Islet of Langerhans (tissue), 1 donor: ENCODE measurements around the gene DGCR8.

Source experiments
- FAIRE-seq: peaks from one replicate; lab custom pipeline; 2011; peaks lifted over from hg19 to GRCh38; lab: Jason Lieb, UNC

Gene DGCR8

GRCh38 chr22:20090730-20091240, 10.7 kb downstream of the DGCR8 start:
- FAIRE-seq = no peak

- FAIRE-seq = no peak
These were observed 11.8 kb downstream of the DGCR8 start for GRCh38 chr22:20091690-20092476.

- FAIRE-seq = no peak
These were observed 12.4 kb downstream of the DGCR8 start for GRCh38 chr22:20092477-20092854.

GRCh38 chr22:20093418-20094196, 13.6 kb downstream of the DGCR8 start:
- no peak for FAIRE-seq

GRCh38 chr22:20094197-20094807, 14.3 kb downstream of the DGCR8 start:
- FAIRE-seq = no peak

- FAIRE-seq = no peak
These were observed 15.5 kb downstream of the DGCR8 start for GRCh38 chr22:20095521-20095920.

- no peak for FAIRE-seq
These were observed 16.8 kb downstream of the DGCR8 start for GRCh38 chr22:20096574-20097420.

GRCh38 chr22:20099099-20099711, 19.2 kb downstream of the DGCR8 start:
- no peak for FAIRE-seq

- FAIRE-seq = no peak
These were observed 21.6 kb downstream of the DGCR8 start for GRCh38 chr22:20101638-20102037.

GRCh38 chr22:20102203-20102780, 22.3 kb downstream of the DGCR8 start:
- FAIRE-seq = no peak

GRCh38 chr22:20105456-20106204, 25.6 kb downstream of the DGCR8 start:
- FAIRE-seq = no peak

GRCh38 chr22:20106205-20106848, 26.3 kb downstream of the DGCR8 start:
- no peak for FAIRE-seq

- FAIRE-seq = no peak
These were observed 26.8 kb downstream of the DGCR8 start for GRCh38 chr22:20106849-20107237.

GRCh38 chr22:20107471-20107901, 27.4 kb downstream of the DGCR8 start:
- no peak for FAIRE-seq

- no peak for FAIRE-seq
These were observed 28.1 kb downstream of the DGCR8 start for GRCh38 chr22:20107951-20108756.

GRCh38 chr22:20108757-20109230, 28.8 kb downstream of the DGCR8 start:
- FAIRE-seq = no peak

GRCh38 chr22:20109411-20110358, 29.6 kb downstream of the DGCR8 start:
- no peak for FAIRE-seq
